ENCODE measurements around the gene SSNA1. TPM values are rescaled to one million over a fixed set of nuclear protein-coding genes. Genes with fewer than 3 reads are reported as not detected.

SSNA1 gene
- polyA plus RNA-seq, 1 donor from 2014 or later: 170 TPM

- Histone ChIP-seq H3K9ac (ENCODE audit: low read length) (no peak overlapping the region), H3K79me2 (replicated peaks; ENCODE audit: insufficient read depth, low read length) (peaks cover 8% of the 10 kb centered on the region), H3K36me3 (ENCODE audit: insufficient read depth, low read length) (no peaks in the 10 kb centered on the region), H2AFZ (ENCODE audit: low read depth, low read length) (no peak overlapping the region), H3K9me2 (ENCODE audit: insufficient read depth, low read length) (no peaks in the 10 kb centered on the region), H3K27ac (ENCODE audit: low read length) (no peak overlapping the region), H3K9me3 (ENCODE audit: low read length) (no peaks in the 10 kb centered on the region), H3K4me2 (ENCODE audit: low read length) (no peak overlapping the region), H4K20me1 (ENCODE audit: insufficient read depth) (no peaks in the 10 kb centered on the region), H3K27me3 (ENCODE audit: insufficient read depth, low read depth, low read length) (no peaks in the 10 kb centered on the region), H3F3A (ENCODE audit: insufficient read depth, low read length, poor library complexity, severe bottlenecking) (no peaks in the 10 kb centered on the region), H3K4me3 (ENCODE audit: low read length) (no peak overlapping the region)
- TF ChIP-seq SMC3 (conservative IDR thresholded peaks at IDR 0.05; ENCODE audit: poor library complexity) (no peak), MXI1 (conservative IDR thresholded peaks at IDR 0.05; ENCODE audit: poor library complexity, severe bottlenecking) (no peak), EZH2 (IDR thresholded peaks at IDR 0.05; ENCODE audit: borderline replicate concordance, insufficient read depth, low read length, poor library complexity, severe bottlenecking) (no peak), RAD21 (conservative IDR thresholded peaks at IDR 0.05) (no peak), POLR2AphosphoS5 (IDR thresholded peaks at IDR 0.05) (no peak), TAF1 (IDR thresholded peaks at IDR 0.05; ENCODE audit: low read depth) (no peak), EP300 (conservative IDR thresholded peaks at IDR 0.05; ENCODE audit: poor library complexity, severe bottlenecking) (no peak)
- TF ChIP-seq, protein P1, sequence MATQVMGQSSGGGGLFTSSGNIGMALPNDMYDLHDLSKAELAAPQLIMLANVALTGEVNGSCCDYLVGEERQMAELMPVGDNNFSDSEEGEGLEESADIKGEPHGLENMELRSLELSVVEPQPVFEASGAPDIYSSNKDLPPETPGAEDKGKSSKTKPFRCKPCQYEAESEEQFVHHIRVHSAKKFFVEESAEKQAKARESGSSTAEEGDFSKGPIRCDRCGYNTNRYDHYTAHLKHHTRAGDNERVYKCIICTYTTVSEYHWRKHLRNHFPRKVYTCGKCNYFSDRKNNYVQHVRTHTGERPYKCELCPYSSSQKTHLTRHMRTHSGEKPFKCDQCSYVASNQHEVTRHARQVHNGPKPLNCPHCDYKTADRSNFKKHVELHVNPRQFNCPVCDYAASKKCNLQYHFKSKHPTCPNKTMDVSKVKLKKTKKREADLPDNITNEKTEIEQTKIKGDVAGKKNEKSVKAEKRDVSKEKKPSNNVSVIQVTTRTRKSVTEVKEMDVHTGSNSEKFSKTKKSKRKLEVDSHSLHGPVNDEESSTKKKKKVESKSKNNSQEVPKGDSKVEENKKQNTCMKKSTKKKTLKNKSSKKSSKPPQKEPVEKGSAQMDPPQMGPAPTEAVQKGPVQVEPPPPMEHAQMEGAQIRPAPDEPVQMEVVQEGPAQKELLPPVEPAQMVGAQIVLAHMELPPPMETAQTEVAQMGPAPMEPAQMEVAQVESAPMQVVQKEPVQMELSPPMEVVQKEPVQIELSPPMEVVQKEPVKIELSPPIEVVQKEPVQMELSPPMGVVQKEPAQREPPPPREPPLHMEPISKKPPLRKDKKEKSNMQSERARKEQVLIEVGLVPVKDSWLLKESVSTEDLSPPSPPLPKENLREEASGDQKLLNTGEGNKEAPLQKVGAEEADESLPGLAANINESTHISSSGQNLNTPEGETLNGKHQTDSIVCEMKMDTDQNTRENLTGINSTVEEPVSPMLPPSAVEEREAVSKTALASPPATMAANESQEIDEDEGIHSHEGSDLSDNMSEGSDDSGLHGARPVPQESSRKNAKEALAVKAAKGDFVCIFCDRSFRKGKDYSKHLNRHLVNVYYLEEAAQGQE (IDR thresholded peaks at IDR 0.05; ENCODE audit: borderline replicate concordance): no peak
- TF ChIP-seq, protein P2, sequence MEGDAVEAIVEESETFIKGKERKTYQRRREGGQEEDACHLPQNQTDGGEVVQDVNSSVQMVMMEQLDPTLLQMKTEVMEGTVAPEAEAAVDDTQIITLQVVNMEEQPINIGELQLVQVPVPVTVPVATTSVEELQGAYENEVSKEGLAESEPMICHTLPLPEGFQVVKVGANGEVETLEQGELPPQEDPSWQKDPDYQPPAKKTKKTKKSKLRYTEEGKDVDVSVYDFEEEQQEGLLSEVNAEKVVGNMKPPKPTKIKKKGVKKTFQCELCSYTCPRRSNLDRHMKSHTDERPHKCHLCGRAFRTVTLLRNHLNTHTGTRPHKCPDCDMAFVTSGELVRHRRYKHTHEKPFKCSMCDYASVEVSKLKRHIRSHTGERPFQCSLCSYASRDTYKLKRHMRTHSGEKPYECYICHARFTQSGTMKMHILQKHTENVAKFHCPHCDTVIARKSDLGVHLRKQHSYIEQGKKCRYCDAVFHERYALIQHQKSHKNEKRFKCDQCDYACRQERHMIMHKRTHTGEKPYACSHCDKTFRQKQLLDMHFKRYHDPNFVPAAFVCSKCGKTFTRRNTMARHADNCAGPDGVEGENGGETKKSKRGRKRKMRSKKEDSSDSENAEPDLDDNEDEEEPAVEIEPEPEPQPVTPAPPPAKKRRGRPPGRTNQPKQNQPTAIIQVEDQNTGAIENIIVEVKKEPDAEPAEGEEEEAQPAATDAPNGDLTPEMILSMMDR (IDR thresholded peaks at IDR 0.05; ENCODE audit: poor library complexity, severe bottlenecking): no peak
These were observed 3.9 kb downstream of the SSNA1 start for GRCh38 chr9:137192448-137192780.

- TF ChIP-seq, protein P2 (IDR thresholded peaks at IDR 0.05; ENCODE audit: poor library complexity, severe bottlenecking): no peak
- TF ChIP-seq POLR2AphosphoS5 (IDR thresholded peaks at IDR 0.05): no peak
- TF ChIP-seq EZH2 (IDR thresholded peaks at IDR 0.05; ENCODE audit: borderline replicate concordance, insufficient read depth, low read length, poor library complexity, severe bottlenecking): no peak
- TF ChIP-seq RAD21 (conservative IDR thresholded peaks at IDR 0.05): no peak
- TF ChIP-seq SMC3 (conservative IDR thresholded peaks at IDR 0.05; ENCODE audit: poor library complexity): no peak
- no peak for TF ChIP-seq MXI1 (conservative IDR thresholded peaks at IDR 0.05; ENCODE audit: poor library complexity, severe bottlenecking)
- no peak for TF ChIP-seq TAF1 (IDR thresholded peaks at IDR 0.05; ENCODE audit: low read depth)
- no peak for TF ChIP-seq EP300 (conservative IDR thresholded peaks at IDR 0.05; ENCODE audit: poor library complexity, severe bottlenecking)
- TF ChIP-seq, protein P1 (IDR thresholded peaks at IDR 0.05; ENCODE audit: borderline replicate concordance): no peak
- no peak overlapping the region for H3K9ac ChIP-seq (ENCODE audit: low read length)
- H3K4me2 ChIP-seq (ENCODE audit: low read length): no peak overlapping the region
- H3K27me3 ChIP-seq (ENCODE audit: insufficient read depth, low read depth, low read length): no peaks in the 10 kb centered on the region
- no peak overlapping the region for H3K4me3 ChIP-seq (ENCODE audit: low read length)
- H3K9me3 ChIP-seq (ENCODE audit: low read length): no peaks in the 10 kb centered on the region
- no peaks in the 10 kb centered on the region for H3F3A ChIP-seq (ENCODE audit: insufficient read depth, low read length, poor library complexity, severe bottlenecking)
- H3K36me3 ChIP-seq (ENCODE audit: insufficient read depth, low read length): no peaks in the 10 kb centered on the region
- no peak overlapping the region for H3K27ac ChIP-seq (ENCODE audit: low read length)
- peaks cover 3% of the 10 kb centered on the region for H3K79me2 ChIP-seq (replicated peaks; ENCODE audit: insufficient read depth, low read length)
- H4K20me1 ChIP-seq (ENCODE audit: insufficient read depth): no peaks in the 10 kb centered on the region
- H3K9me2 ChIP-seq (ENCODE audit: insufficient read depth, low read length): no peaks in the 10 kb centered on the region
- H2AFZ ChIP-seq (ENCODE audit: low read depth, low read length): no peak overlapping the region
These were observed 4.4 kb downstream of the SSNA1 start for GRCh38 chr9:137192859-137193258.

Data from neural cell (in vitro differentiated cells).